Neural progenitor cell (in vitro differentiated cells): ENCODE results near the gene ECHDC1. TPM values are rescaled to one million over a fixed set of nuclear protein-coding genes. Genes with fewer than 3 reads are reported as not detected.

ENCODE experiments used
- DNase-seq: peaks from one replicate; pipeline ENCODE4 v3.0.0-alpha.2; 2016; ENCODE audit warnings: low spot score
- H2AFZ ChIP-seq: fragments of 200-600 bp; sonication (generic); replicated peaks from 2 replicates; pipeline ENCODE4 v1.6.1; 2016; ENCODE audit warnings: antibody characterized with exemption
- H3F3A ChIP-seq: fragments of 200-600 bp; sonication (generic); 2 replicates; pipeline ENCODE4 v1.6.1; 2016; ENCODE audit warnings: antibody characterized with exemption, low read depth
- H3K27ac ChIP-seq: fragments of 200-600 bp; sonication (generic); 2 replicates; pipeline ENCODE4 v1.5.1; 2016; ENCODE audit warnings: mild to moderate bottlenecking
- H3K27me3 ChIP-seq: fragments of 200-600 bp; sonication (generic); 2 replicates; pipeline ENCODE4 v1.6.1; 2016; ENCODE audit warnings: mild to moderate bottlenecking, moderate library complexity
- H3K36me3 ChIP-seq: fragments of 200-600 bp; sonication (generic); 2 replicates; pipeline ENCODE4 v1.5.1; 2016
- H3K4me1 ChIP-seq: fragments of 200-600 bp; sonication (generic); 2 replicates; pipeline ENCODE4 v1.6.1; 2016; ENCODE audit warnings: mixed run types
- H3K4me2 ChIP-seq: fragments of 200-600 bp; sonication (generic); 2 replicates; pipeline ENCODE4 v1.6.1; 2016
- H3K4me3 ChIP-seq: fragments of 200-600 bp; sonication (generic); 2 replicates; pipeline ENCODE4 v1.5.1; 2016
- H3K79me2 ChIP-seq: fragments of 200-600 bp; sonication (generic); 2 replicates; pipeline ENCODE4 v1.6.1; 2016; ENCODE audit warnings: low read depth
- H3K9ac ChIP-seq: fragments of 200-600 bp; sonication (generic); 2 replicates; pipeline ENCODE4 v1.6.1; 2016
- H3K9me3 ChIP-seq: fragments of 200-600 bp; sonication (generic); 2 replicates; pipeline ENCODE4 v1.5.1; 2016; ENCODE audit warnings: low read depth
- H4K20me1 ChIP-seq: fragments of 200-600 bp; sonication (generic); 2 replicates; pipeline ENCODE4 v1.6.1; 2016; ENCODE audit warnings: low read depth
- H3K27ac Mint-ChIP-seq: 3 replicates; pipeline ENCODE4 v1.8.0; 2021; ENCODE audit warnings: mixed read lengths
- H3K27me3 Mint-ChIP-seq: 2 replicates; pipeline ENCODE4 v1.8.0; 2022; ENCODE audit warnings: low read depth, mild to moderate bottlenecking, inconsistent platforms, moderate library complexity, mixed read lengths; ENCODE audit not compliant: insufficient read depth
- H3K36me3 Mint-ChIP-seq: 3 replicates; pipeline ENCODE4 v1.8.0; 2021; ENCODE audit warnings: mixed read lengths
- H3K4me1 Mint-ChIP-seq: 3 replicates; pipeline ENCODE4 v1.8.0; 2021; ENCODE audit warnings: mixed read lengths
- H3K4me3 Mint-ChIP-seq: 3 replicates; pipeline ENCODE4 v1.8.0; 2021; ENCODE audit warnings: mild to moderate bottlenecking, moderate library complexity, mixed read lengths
- H3K9me3 Mint-ChIP-seq: 3 replicates; pipeline ENCODE4 v1.8.0; 2020; ENCODE audit warnings: mixed read lengths
- EZH2 ChIP-seq: fragments of 200-600 bp; sonication (generic); IDR thresholded peaks from 2 replicates; pipeline ENCODE4 v1.6.1; 2017; ENCODE audit warnings: antibody characterized with exemption, mild to moderate bottlenecking, moderate library complexity
- EZH2phosphoT487 ChIP-seq: fragments of 200-600 bp; sonication (generic); IDR thresholded peaks from 2 replicates; pipeline ENCODE4 v1.6.1; 2017; ENCODE audit warnings: antibody characterized with exemption
- total RNA-seq: library from RNA; depleted of rRNA; stranded (reverse); fragments of >200 nt; gene quantifications from 2 replicates; pipeline ENCODE4 v1.2.3, GENCODE V29; 2015; ENCODE audit warnings: low replicate concordance
- TF ChIP-seq, protein P1 (sequence below): fragments of 200-600 bp; sonication (generic); IDR thresholded peaks from 2 replicates; pipeline ENCODE4 v1.5.1; 2017; ENCODE audit warnings: antibody characterized with exemption, mild to moderate bottlenecking

Gene ECHDC1
- total RNA-seq, 1 donor from 2014 or later: 81.9 TPM

DNA sequence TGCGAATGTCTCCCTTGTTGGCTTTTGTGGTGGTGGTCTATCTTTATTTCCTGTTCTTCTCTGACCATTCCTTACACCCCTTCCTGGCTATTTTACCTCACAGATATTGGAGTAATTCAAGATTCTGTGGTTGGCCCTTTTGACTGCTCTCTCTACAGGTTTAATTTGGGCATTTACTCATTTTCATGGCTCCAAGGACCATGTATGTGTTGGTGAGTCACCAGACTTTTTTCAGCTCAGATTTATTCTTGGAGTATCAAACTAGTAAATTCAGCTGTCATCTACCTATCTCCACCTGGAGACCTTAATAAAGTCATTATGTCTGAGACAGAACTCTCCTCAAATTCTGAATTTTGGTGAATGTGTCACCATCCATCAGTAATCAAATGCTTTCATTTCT is 61.2 kb downstream of the ECHDC1 start:
- no peaks in the 10 kb centered on the region for H3K4me1 ChIP-seq
- H3K4me1 Mint-ChIP-seq: no peaks in the 10 kb centered on the region
- H3K9me3 ChIP-seq: no peaks in the 10 kb centered on the region
- no peak overlapping the region for H2AFZ ChIP-seq
- H3K36me3 ChIP-seq: peaks cover 15% of the 10 kb centered on the region
- no peaks in the 10 kb centered on the region for H3F3A ChIP-seq
- H3K4me2 ChIP-seq: no peak overlapping the region
- H3K27me3 ChIP-seq: no peaks in the 10 kb centered on the region
- H3K4me3 ChIP-seq: no peak overlapping the region
- H3K4me3 Mint-ChIP-seq: no peak overlapping the region
- H3K27me3 Mint-ChIP-seq: no peaks in the 10 kb centered on the region
- TF ChIP-seq, protein P1, sequence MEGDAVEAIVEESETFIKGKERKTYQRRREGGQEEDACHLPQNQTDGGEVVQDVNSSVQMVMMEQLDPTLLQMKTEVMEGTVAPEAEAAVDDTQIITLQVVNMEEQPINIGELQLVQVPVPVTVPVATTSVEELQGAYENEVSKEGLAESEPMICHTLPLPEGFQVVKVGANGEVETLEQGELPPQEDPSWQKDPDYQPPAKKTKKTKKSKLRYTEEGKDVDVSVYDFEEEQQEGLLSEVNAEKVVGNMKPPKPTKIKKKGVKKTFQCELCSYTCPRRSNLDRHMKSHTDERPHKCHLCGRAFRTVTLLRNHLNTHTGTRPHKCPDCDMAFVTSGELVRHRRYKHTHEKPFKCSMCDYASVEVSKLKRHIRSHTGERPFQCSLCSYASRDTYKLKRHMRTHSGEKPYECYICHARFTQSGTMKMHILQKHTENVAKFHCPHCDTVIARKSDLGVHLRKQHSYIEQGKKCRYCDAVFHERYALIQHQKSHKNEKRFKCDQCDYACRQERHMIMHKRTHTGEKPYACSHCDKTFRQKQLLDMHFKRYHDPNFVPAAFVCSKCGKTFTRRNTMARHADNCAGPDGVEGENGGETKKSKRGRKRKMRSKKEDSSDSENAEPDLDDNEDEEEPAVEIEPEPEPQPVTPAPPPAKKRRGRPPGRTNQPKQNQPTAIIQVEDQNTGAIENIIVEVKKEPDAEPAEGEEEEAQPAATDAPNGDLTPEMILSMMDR: no peak
- TF ChIP-seq EZH2phosphoT487 (no peak), EZH2 (no peak)
- H3K9me3 Mint-ChIP-seq: no peaks in the 10 kb centered on the region
- no peak overlapping the region for H3K9ac ChIP-seq
- H3K27ac Mint-ChIP-seq: no peak overlapping the region
- peaks cover 35% of the 10 kb centered on the region for H3K36me3 Mint-ChIP-seq
- peaks cover 43% of the 10 kb centered on the region for H4K20me1 ChIP-seq
- H3K27ac ChIP-seq: no peak overlapping the region
- peaks cover 55% of the 10 kb centered on the region for H3K79me2 ChIP-seq
- DNase-seq: no peak

DNA sequence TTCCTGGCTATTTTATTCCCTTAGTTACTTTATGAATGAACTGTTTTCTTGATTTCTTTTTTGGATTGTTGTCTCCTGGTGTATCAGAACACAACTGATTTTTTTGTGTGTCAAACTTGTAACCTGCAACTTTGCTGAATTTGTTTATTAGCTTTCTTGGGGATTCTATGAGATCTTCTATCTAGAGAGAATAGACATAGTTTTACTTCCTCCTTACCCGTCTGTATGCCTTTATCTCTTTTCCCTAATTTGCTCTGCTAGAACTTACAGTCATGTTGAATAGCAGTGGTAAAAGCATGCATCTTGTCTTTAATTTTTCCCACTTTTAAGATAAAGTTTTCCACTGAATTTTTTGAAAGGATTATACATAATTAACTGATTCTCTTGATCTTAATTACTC is 63.6 kb downstream of the ECHDC1 start:
- Mint-ChIP-seq H3K4me1 (no peaks in the 10 kb centered on the region), H3K9me3 (no peaks in the 10 kb centered on the region), H3K27ac (no peak overlapping the region)

DNA sequence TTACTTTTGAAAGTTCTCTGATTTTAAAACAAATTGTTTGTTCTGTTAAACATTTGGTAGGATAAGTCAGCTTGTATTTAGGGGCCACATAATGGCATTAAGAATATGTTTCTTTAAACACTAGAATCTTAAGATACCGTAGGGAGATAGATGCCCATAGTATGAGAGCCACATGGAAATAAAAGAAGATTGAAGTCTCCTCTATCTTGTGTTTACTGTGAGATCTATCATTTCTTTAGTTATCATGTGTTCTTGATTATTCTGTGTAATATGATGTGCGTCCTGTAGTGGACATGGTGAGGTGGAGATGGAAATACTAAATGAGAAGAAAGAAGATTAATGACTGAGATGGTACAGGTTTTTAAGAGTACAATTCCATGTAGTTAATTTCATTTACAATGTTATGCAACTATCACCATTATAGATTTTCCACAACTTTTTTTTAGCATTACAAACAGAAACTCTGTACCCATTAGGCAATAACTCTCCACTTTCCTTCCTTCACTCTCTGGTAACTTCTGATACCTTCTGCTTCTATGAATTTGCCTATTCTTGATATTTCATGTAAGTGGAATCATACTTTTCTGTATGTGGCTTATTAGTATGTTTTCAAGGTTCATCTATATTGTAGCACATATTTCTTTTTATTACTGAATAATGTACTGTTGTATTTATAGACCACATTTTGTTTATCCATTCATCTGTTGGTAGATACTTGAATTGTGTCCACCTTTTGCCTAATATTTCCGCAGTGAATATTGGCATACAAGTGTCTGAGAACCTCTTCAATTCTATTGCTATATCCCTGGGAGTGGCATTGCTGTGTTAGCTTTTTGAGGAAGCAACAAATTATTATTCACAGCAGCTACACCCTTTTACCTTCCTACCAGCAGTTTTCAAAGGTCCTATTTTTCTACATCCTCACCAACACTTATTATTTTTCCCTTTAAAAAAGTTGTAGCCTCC is 65.2 kb downstream of the ECHDC1 start:
- Histone ChIP-seq H3K4me3 (no peak overlapping the region), H4K20me1 (peaks cover 83% of the 10 kb centered on the region), H3K79me2 (peaks cover 91% of the 10 kb centered on the region), H3K9me3 (no peaks in the 10 kb centered on the region), H2AFZ (no peak overlapping the region), H3K36me3 (peaks cover 15% of the 10 kb centered on the region), H3K27me3 (no peaks in the 10 kb centered on the region), H3K9ac (no peak overlapping the region), H3K27ac (no peak overlapping the region), H3K4me1 (peaks cover 6% of the 10 kb centered on the region), H3F3A (no peaks in the 10 kb centered on the region), H3K4me2 (no peak overlapping the region)
- Mint-ChIP-seq H3K4me1 (no peaks in the 10 kb centered on the region), H3K36me3 (peaks cover 25% of the 10 kb centered on the region), H3K4me3 (no peak overlapping the region), H3K27ac (no peak overlapping the region), H3K9me3 (peaks cover 2% of the 10 kb centered on the region), H3K27me3 (peaks cover 3% of the 10 kb centered on the region)
- DNase-seq: no peak
- TF ChIP-seq EZH2 (no peak), EZH2phosphoT487 (no peak)
- TF ChIP-seq, protein P1: no peak

More for the DNA sequence above, 63.6 kb downstream of the ECHDC1 start:
- Histone ChIP-seq H3K4me3 (no peak overlapping the region), H3K36me3 (peaks cover 15% of the 10 kb centered on the region), H4K20me1 (peaks cover 67% of the 10 kb centered on the region), H3K9ac (no peak overlapping the region), H3F3A (no peaks in the 10 kb centered on the region), H3K4me1 (no peaks in the 10 kb centered on the region), H3K27me3 (no peaks in the 10 kb centered on the region), H3K27ac (no peak overlapping the region), H3K4me2 (no peak overlapping the region), H3K79me2 (peaks cover 78% of the 10 kb centered on the region), H3K9me3 (no peaks in the 10 kb centered on the region), H2AFZ (no peak overlapping the region)
- Mint-ChIP-seq H3K4me3 (no peak overlapping the region), H3K36me3 (peaks cover 24% of the 10 kb centered on the region), H3K27me3 (no peaks in the 10 kb centered on the region)
- no peak for DNase-seq
- TF ChIP-seq EZH2phosphoT487 (no peak), EZH2 (no peak)
- TF ChIP-seq, protein P1: no peak
